HG03469 (cell line): ENCODE data around the gene FRRS1L.

Source experiments
- ATAC-seq: cut with Tn5 transposase; IDR thresholded peaks from one replicate; pipeline ENCODE4 v1.9.1; 2021; ENCODE audit warnings: mild to moderate bottlenecking, moderate library complexity, moderate number of reproducible peaks; ENCODE audit not compliant: unreplicated experiment

The FRRS1L gene

GRCh38 chr9:109108318-109108717 lies 58.7 kb downstream of the FRRS1L start:
- no peak for ATAC-seq

- ATAC-seq = no peak
Measured at GRCh38 chr9:109107402-109108240, 59.4 kb downstream of the FRRS1L start.

DNA sequence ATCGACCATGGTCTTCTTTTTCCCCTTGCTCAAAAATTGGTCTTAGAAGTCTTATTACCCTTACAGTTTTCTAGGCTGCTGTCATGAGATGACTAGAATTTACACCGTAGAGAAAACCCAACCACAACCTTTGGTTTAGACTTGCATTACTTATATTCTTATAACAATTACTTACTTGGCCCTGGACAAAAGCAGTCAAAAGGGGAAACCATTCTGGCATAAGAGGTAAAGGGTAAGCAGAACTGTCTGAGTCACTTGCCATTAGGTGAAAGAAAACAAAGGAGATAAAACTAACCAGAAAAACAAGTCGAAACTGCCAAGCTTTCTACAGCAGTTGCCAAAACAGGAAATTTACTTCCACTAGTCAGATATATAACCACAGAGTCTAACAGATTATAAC lies 65.2 kb downstream of the FRRS1L start:
- ATAC-seq = peak; percentile 50

DNA sequence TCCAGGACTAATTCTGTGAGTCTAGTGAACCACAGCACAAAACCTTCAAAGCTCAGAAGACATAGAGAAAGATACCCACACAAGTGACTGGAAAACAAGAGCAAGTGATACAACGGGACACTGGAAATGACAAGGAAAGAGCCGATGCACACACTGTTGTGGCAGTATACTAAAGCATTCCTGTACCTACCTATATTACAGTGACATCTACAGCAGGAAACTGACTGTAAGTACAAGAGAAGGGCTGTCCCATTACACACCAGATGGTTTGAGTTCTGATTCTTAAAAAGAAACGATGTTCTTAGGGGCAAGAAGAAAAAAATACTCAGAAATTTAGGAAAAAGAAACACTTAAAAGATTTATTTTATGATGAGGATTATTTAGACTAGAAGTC lies 65.8 kb downstream of the FRRS1L start:
- no peak for ATAC-seq

GRCh38 chr9:109100543-109101201 lies 66.4 kb downstream of the FRRS1L start:
- ATAC-seq = no peak

- ATAC-seq = no peak
Measured at GRCh38 chr9:109098960-109099308, 68.1 kb downstream of the FRRS1L start.

DNA sequence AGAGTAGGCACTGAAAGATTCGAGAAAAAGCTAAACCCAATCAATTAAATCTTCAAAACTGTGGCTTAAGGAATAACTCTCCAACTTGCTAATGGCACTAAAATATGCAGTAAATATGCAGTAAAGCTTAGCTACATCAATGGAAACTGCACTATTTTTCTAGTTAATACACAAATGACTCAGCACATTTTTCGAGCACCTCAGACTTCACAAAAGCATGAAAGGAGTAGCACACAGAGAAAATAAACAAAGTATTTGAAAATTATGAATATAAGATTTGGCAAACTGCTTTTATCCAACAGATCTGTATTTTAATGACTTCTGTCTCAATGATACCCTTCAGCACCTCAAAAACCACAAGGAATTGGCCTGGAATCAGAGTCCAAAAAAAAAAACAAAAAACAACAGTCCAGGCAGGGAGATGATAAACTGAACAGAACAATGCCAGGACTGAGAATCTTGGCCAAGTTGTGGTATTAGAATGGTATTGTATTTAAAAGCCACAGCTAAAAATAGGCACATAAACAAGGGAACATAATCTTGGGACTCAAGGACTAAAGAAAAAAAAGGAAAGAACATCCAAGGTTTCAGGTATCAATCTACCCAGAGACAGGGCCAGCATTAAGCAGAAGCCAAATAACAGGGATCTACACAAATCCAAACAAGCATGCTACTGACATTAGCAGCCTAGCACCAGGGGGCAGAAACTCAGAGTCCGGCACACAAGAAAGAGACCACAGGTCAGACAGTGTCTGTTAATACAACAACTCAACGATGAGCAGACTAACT lies 68.7 kb downstream of the FRRS1L start:
- no peak for ATAC-seq

- ATAC-seq = no peak
Measured at GRCh38 chr9:109097146-109097545, 69.9 kb downstream of the FRRS1L start.

- ATAC-seq = no peak
Measured at GRCh38 chr9:109095321-109095720, 71.7 kb downstream of the FRRS1L start.

GRCh38 chr9:109094268-109094667 lies 72.8 kb downstream of the FRRS1L start:
- ATAC-seq = no peak

GRCh38 chr9:109092587-109092986 lies 74.5 kb downstream of the FRRS1L start:
- ATAC-seq = no peak

DNA sequence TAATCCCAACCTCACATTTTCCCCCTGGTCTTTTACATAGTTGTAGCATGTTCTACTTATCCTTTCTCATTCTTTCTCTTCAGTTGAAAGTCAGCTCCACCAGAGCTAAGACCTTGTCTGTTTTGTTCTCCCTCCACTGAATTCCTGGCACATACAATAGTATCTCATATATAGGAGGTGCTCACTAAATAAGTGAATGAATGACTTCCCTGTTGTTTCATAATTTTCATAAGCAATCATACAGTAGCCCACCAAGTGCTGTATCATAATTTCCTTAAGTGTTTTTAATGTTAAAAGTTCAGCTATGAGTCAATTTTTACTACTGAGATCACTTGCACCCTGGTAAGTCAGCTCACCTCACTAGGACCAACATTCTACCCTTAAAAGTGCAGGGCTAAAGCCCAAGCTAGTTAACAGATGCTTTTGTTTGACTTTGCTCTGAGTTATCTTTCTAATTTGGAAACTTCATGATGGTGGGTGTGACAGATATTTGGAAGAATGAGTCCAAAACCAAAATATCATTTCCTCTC lies 74.9 kb downstream of the FRRS1L start:
- ATAC-seq = no peak

GRCh38 chr9:109088221-109088620 lies 78.8 kb downstream of the FRRS1L start:
- ATAC-seq = no peak

- ATAC-seq = no peak
Measured at GRCh38 chr9:109087795-109088194, 79.3 kb downstream of the FRRS1L start.

DNA sequence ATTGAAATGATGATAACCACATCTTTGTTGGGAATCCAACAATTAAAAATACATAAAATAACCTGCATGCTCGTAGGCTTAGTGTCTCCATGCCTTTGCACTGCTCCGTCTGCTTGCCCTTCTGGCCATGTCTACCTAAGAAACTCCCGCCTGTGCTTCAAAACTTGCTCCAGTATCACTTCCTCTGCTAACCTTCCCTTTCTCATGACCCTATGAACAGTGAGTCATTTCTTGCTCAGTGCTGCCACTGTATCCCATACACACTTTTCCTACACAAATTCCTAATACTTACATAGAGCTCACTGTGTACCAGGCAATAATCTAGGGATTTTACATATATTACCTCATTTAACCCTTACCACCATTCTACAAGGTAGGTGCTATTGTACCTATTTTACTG lies 80.8 kb downstream of the FRRS1L start:
- peak; percentile 88 for ATAC-seq

- ATAC-seq = no peak
Measured at GRCh38 chr9:109085510-109085909, 81.5 kb downstream of the FRRS1L start.

GRCh38 chr9:109083813-109084405 lies 83.1 kb downstream of the FRRS1L start:
- no peak for ATAC-seq

GRCh38 chr9:109083141-109083540 lies 83.9 kb downstream of the FRRS1L start:
- no peak for ATAC-seq

DNA sequence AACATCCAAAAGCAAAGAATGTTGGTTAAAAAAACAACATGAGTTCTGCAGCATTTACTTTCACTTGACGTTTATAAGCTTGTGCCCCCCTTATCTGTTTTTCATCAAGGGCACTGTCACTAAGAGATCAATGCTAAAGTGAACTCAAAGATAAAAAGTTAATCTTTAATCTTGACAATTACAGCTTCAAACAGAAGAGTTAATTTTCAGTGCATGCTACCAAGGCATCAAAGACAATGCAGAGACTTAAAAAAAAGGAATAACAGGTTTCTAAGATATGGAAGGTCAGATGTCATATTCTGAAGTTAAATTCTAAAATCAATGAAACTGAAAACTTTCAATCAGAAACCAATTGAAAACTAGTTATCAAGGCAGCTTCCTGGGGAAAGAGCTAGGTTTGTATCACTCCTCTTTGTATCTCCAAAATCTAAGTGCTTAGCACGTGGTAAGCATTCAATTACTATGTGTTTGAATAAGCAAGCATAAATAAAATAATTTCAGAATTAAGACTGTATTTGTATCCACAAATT lies 84.9 kb downstream of the FRRS1L start:
- ATAC-seq = no peak
